HG02798 (cell line): ENCODE data around the gene NKX2-4.

ENCODE experiments used
- ATAC-seq: cut with Tn5 transposase; IDR thresholded peaks from one replicate; pipeline ENCODE4 v1.9.1; 2021; ENCODE audit warnings: mild to moderate bottlenecking; ENCODE audit not compliant: unreplicated experiment, poor library complexity

The NKX2-4 gene

GRCh38 chr20:21395051-21395665 lies 2.2 kb downstream of the NKX2-4 start:
- ATAC-seq, result no peak

GRCh38 chr20:21394551-21394950 lies 2.8 kb downstream of the NKX2-4 start:
- no peak for ATAC-seq

GRCh38 chr20:21393816-21394519 lies 3.4 kb downstream of the NKX2-4 start:
- no peak for ATAC-seq

- no peak for ATAC-seq
Measured at GRCh38 chr20:21393166-21393565, 4.2 kb downstream of the NKX2-4 start.

- ATAC-seq, result no peak
Measured at GRCh38 chr20:21391972-21392352, 5.4 kb downstream of the NKX2-4 start.

GRCh38 chr20:21391185-21391971 lies 5.9 kb downstream of the NKX2-4 start:
- no peak for ATAC-seq

- ATAC-seq, result no peak
Measured at GRCh38 chr20:21390768-21391167, 6.6 kb downstream of the NKX2-4 start.

GRCh38 chr20:21389368-21389767 lies 8.0 kb downstream of the NKX2-4 start:
- no peak for ATAC-seq

GRCh38 chr20:21388566-21388965 lies 8.8 kb downstream of the NKX2-4 start:
- no peak for ATAC-seq

GRCh38 chr20:21387528-21387927 lies 9.8 kb downstream of the NKX2-4 start:
- ATAC-seq, result no peak

GRCh38 chr20:21386111-21386510 lies 11.2 kb downstream of the NKX2-4 start:
- ATAC-seq, result no peak

GRCh38 chr20:21384308-21384892 lies 12.9 kb downstream of the NKX2-4 start:
- ATAC-seq, result no peak

- no peak for ATAC-seq
Measured at GRCh38 chr20:21381619-21382018, 15.7 kb downstream of the NKX2-4 start.

- no peak for ATAC-seq
Measured at GRCh38 chr20:21380711-21381110, 16.6 kb downstream of the NKX2-4 start.

- no peak for ATAC-seq
Measured at GRCh38 chr20:21378259-21378658, 19.1 kb downstream of the NKX2-4 start.

- no peak for ATAC-seq
Measured at GRCh38 chr20:21377701-21378100, 19.6 kb downstream of the NKX2-4 start.

GRCh38 chr20:21376626-21377025 lies 20.7 kb downstream of the NKX2-4 start:
- ATAC-seq, result no peak

GRCh38 chr20:21373436-21373835 lies 23.9 kb downstream of the NKX2-4 start:
- ATAC-seq, result no peak

- ATAC-seq, result no peak
Measured at GRCh38 chr20:21372016-21372415, 25.3 kb downstream of the NKX2-4 start.

- ATAC-seq, result no peak
Measured at GRCh38 chr20:21371193-21371592, 26.1 kb downstream of the NKX2-4 start.

- ATAC-seq, result no peak
Measured at GRCh38 chr20:21368791-21369190, 28.5 kb downstream of the NKX2-4 start.
